ENCODE data around the gene RBM15B.

- TF ChIP-seq CTCF (conservative IDR thresholded peaks at IDR 0.05; ENCODE audit: low read length) = no peak
- no peak for TF ChIP-seq EZH2phosphoT487 (IDR thresholded peaks at IDR 0.05; ENCODE audit: borderline replicate concordance, low read depth, low read length)
Measured at GRCh38 chr3:51361746-51362145, 29.3 kb upstream of the RBM15B start.
